B cell (primary cell): Measurements from ENCODE around the gene MTFMT. TPM values are rescaled to one million over a fixed set of nuclear protein-coding genes. Genes with fewer than 3 reads are reported as not detected.

ENCODE experiments used
- ATAC-seq: fragments of 200-7000 bp; cut with Tn5 transposase; one replicate; pipeline ENCODE4 v1.10.0; 2021; ENCODE audit warnings: low read depth, mild to moderate bottlenecking, moderate number of reproducible peaks, moderate library complexity
- CTCF ChIA-PET: fragments of 350-600 bp; sonication (Branson Sonifier 250); formaldehyde crosslinking; loops from one replicate; lab custom pipeline; 2021; ENCODE audit warnings: antibody characterized with exemption, inconsistent platforms; lab: Charles Lee
- POLR2A ChIA-PET: fragments of 350-600 bp; sonication (Branson Sonifier 250); formaldehyde crosslinking; loops from one replicate; lab custom pipeline; 2021; ENCODE audit warnings: antibody characterized with exemption; lab: Charles Lee
- DNase-seq: peaks from one replicate; pipeline ENCODE4 v3.0.0; 2013
- H2AFZ ChIP-seq: 2 replicates; pipeline ENCODE4 v1.6.1; 2012; ENCODE audit warnings: mild to moderate bottlenecking, low read depth, low read length; ENCODE audit not compliant: insufficient read depth, poor library complexity, severe bottlenecking
- H3K27ac ChIP-seq, 2 donors: 1 replicate in 1 of 2; 2 replicates in 1 of 2; pipeline ENCODE4 v1.5.1; 2012 to 2013; ENCODE audit warnings: low read length in 2 of 2, mild to moderate bottlenecking in 2 of 2, moderate library complexity in 1 of 2
- H3K27me3 ChIP-seq, 4 experiments: fragments of 200-600 bp in 1 of 4; sonication (generic) in 1 of 4; replicated peaks in 1 of 4; 1 replicate in 2 of 4; 2 replicates in 2 of 4; pipeline versions ENCODE4 v1.6.1 to v1.7.0; 2013 to 2016; ENCODE audit warnings: low read length in 3 of 4, mild to moderate bottlenecking in 2 of 4, mixed read lengths in 1 of 4, moderate library complexity in 1 of 4; ENCODE audit not compliant: insufficient read depth in 4 of 4, control insufficient read depth in 3 of 4; ENCODE audit errors: control extremely low read depth in 1 of 4
- H3K36me3 ChIP-seq, 2 experiments: replicated peaks in 1 of 2; 1 replicate in 1 of 2; 2 replicates in 1 of 2; pipeline versions ENCODE4 v1.6.1 to v1.7.1; 2013; ENCODE audit warnings: low read length in 1 of 2; ENCODE audit not compliant: insufficient read depth in 2 of 2, control insufficient read depth in 1 of 2; ENCODE audit errors: control extremely low read depth in 1 of 2, extremely low read depth in 1 of 2
- H3K4me1 ChIP-seq, 2 donors: fragments of 200-600 bp in 1 of 2; sonication (generic) in 1 of 2; 1 replicate in 1 of 2; 2 replicates in 1 of 2; pipeline versions ENCODE4 v1.5.1 to v1.6.1; 2013 to 2017; ENCODE audit warnings: low read length in 2 of 2; ENCODE audit not compliant: control insufficient read depth in 2 of 2, insufficient read depth in 2 of 2
- H3K4me2 ChIP-seq: replicated peaks from 2 replicates; pipeline ENCODE3; 2012; ENCODE audit warnings: mild to moderate bottlenecking, low read depth, low read length; ENCODE audit not compliant: poor library complexity, severe bottlenecking
- H3K4me3 ChIP-seq, 5 experiments: fragments of 200-600 bp in 1 of 5; sonication (generic) in 1 of 5; 1 replicate in 3 of 5; 2 replicates in 2 of 5; pipeline versions ENCODE4 v1.5.1 to v1.7.0; 2011 to 2016; ENCODE audit warnings: low read length in 4 of 5, mild to moderate bottlenecking in 4 of 5, low read depth in 2 of 5, control low read depth in 1 of 5, moderate library complexity in 1 of 5; ENCODE audit not compliant: insufficient read depth in 1 of 5; ENCODE audit errors: control extremely low read depth in 1 of 5, extremely low read depth in 1 of 5
- H3K79me2 ChIP-seq: fragments of 200-600 bp; sonication (generic); one replicate; pipeline ENCODE4 v1.6.0; 2016; ENCODE audit warnings: low read length; ENCODE audit not compliant: control insufficient read depth, insufficient read depth
- H3K9ac ChIP-seq: fragments of 200-600 bp; sonication (generic); 2 replicates; pipeline ENCODE4 v1.6.1; 2017; ENCODE audit warnings: mild to moderate bottlenecking, low read length, moderate library complexity
- H3K9me3 ChIP-seq, 3 donors: one replicate each; pipeline versions ENCODE4 v1.6.1 to v1.7.1; 2013; ENCODE audit warnings: low read length in 2 of 3; ENCODE audit not compliant: control insufficient read depth in 2 of 3, insufficient read depth in 1 of 3; ENCODE audit errors: control extremely low read depth in 1 of 3
- H4K20me1 ChIP-seq: 2 replicates; pipeline ENCODE4 v1.6.0; 2012; ENCODE audit warnings: mild to moderate bottlenecking, low read length; ENCODE audit not compliant: insufficient read depth, control insufficient read depth, poor library complexity, severe bottlenecking
- H3K27ac Mint-ChIP-seq: one replicate; pipeline ENCODE4 v1.8.0; 2021; ENCODE audit warnings: mixed read lengths
- H3K27me3 Mint-ChIP-seq: one replicate; pipeline ENCODE4 v1.8.0; 2021; ENCODE audit warnings: mixed read lengths
- H3K4me1 Mint-ChIP-seq: one replicate; pipeline ENCODE4 v1.8.0; 2021; ENCODE audit warnings: mixed read lengths
- H3K4me3 Mint-ChIP-seq: one replicate; pipeline ENCODE4 v1.8.0; 2021; ENCODE audit warnings: mixed read lengths
- H3K9me3 Mint-ChIP-seq: one replicate; pipeline ENCODE4 v1.8.0; 2022; ENCODE audit warnings: mixed read lengths; ENCODE audit not compliant: insufficient read depth
- EZH2 ChIP-seq: IDR thresholded peaks from 2 replicates; pipeline ENCODE4 v1.6.1; 2012; ENCODE audit warnings: borderline replicate concordance, low read depth, mild to moderate bottlenecking, moderate library complexity, low read length; ENCODE audit not compliant: insufficient read depth, poor library complexity, severe bottlenecking
- WGBS: methylation state at CpG from one replicate; pipeline ENCODE4 v1.1.5; 2013; ENCODE audit warnings: missing lambda C conversion rate; ENCODE audit not compliant: insufficient coverage; 5-methylcytosine and 5-hydroxymethylcytosine counted together
- intact Hi-C: fragments of 100-400 bp; cut with micrococcal nuclease; formaldehyde crosslinking; loops from one replicate; pipeline ENCODE4 v1.10.0; 2022
- polyA plus RNA-seq: library from polyadenylated mRNA; depleted of rRNA; stranded (reverse); fragments of >200 nt; gene quantifications from 2 replicates; pipeline ENCODE4 v1.2.3, GENCODE V29; 2012
- total RNA-seq, 2 donors: library from RNA; stranded (reverse); fragments of 120-200 nt in 1 of 2; gene quantifications; 1 replicate in 1 of 2; 2 replicates in 1 of 2; pipeline versions ENCODE4 v1.2.3 to v1.2.4, GENCODE V29; 2013 to 2022
- TF ChIP-seq, protein P1 (sequence below): fragments of 200-600 bp; IDR thresholded peaks from one replicate; pipeline ENCODE4 v1.8.0; 2022; ENCODE audit warnings: antibody characterized with exemption, mild to moderate bottlenecking

MTFMT gene
- total and polyA plus RNA-seq, 2 donors (not counting 1 experiment from before 2014, with no cell fraction given) = 10.0 to 14.3 TPM

DNA sequence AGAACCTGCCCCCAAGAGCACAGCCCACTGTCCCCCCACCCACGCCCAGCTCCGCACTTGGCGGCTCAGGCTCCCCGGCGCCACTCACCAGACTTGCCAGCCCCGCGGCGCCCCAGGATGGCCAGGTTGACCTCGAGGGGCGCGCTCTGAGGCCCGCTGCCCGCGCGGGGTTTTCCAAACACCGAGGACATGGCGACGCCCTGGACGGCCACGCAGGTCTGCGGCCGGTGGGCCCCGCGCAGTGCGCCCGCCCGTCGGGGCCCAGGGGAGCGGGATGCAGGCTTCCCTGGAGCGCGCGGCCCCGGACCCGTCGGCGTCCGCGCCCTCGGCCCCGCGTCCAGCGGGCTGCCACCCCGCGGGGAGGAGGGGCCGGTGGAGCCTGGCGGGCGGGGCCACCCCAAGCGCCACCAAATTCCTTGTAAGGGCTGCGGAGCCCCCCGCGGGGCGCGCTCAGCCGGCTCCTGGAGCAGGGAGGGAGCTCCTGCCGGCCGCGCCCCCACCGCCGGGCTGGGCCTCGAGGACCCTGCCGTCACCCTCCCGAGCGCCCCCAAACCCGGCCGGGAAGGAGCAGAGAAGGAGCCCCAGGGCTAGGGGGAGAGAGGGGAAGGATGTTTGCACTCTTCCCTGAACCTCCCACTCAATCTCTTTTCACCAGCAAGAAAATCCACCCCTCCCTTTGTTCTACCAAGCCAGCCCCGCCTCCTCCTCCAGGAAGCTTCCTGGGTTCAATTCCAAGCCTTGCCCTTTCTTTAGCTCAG lies 38.4 kb upstream of the MTFMT start, which contains the start of gene RASL12:
Gene RASL12, minus strand, starts transcription at position 347 of the 758 bp plus-strand sequence. Its CDS starts 156 bp downstream, at position 191.
- peaks cover 7% of the 10 kb centered on the region for H3K4me1 Mint-ChIP-seq
- POLR2A ChIA-PET = no interaction called here
- H3K9ac ChIP-seq = no peak within 1 kb of the TSS
- CTCF ChIA-PET = no interaction called here
- no peaks in the 10 kb centered on the region for H3K9me3 Mint-ChIP-seq
- no peak within 1 kb of the TSS for H3K27ac ChIP-seq
- peaks cover 0 to 26% (median 8%) of the 10 kb centered on the region in 4 experiments for H3K27me3 ChIP-seq
- H3K4me2 ChIP-seq = peak within 1 kb of the TSS; percentile 39
- H4K20me1 ChIP-seq = no peaks in the 10 kb centered on the region
- no peaks in the 10 kb centered on the region for H3K9me3 ChIP-seq
- 13% methylated on average over 58 of the region's 66 CpGs for WGBS
- intact Hi-C loops = no loop called here
- no peaks in the 10 kb centered on the region for H3K79me2 ChIP-seq
- peaks cover 36% of the 10 kb centered on the region for H3K27me3 Mint-ChIP-seq
- H3K4me3 ChIP-seq = peak within 1 kb of the TSS in 1 of 5 experiments; percentile 3
- H2AFZ ChIP-seq = no peak within 1 kb of the TSS
- peaks cover 3 to 4% of the 10 kb centered on the region in 2 donors for H3K4me1 ChIP-seq
- no peak within 1 kb of the TSS for H3K27ac Mint-ChIP-seq
- H3K36me3 ChIP-seq = no peaks in the 10 kb centered on the region
- no peak for TF ChIP-seq EZH2
- TF ChIP-seq, protein P1, sequence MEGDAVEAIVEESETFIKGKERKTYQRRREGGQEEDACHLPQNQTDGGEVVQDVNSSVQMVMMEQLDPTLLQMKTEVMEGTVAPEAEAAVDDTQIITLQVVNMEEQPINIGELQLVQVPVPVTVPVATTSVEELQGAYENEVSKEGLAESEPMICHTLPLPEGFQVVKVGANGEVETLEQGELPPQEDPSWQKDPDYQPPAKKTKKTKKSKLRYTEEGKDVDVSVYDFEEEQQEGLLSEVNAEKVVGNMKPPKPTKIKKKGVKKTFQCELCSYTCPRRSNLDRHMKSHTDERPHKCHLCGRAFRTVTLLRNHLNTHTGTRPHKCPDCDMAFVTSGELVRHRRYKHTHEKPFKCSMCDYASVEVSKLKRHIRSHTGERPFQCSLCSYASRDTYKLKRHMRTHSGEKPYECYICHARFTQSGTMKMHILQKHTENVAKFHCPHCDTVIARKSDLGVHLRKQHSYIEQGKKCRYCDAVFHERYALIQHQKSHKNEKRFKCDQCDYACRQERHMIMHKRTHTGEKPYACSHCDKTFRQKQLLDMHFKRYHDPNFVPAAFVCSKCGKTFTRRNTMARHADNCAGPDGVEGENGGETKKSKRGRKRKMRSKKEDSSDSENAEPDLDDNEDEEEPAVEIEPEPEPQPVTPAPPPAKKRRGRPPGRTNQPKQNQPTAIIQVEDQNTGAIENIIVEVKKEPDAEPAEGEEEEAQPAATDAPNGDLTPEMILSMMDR = no peak
- ATAC-seq = no peak
- H3K4me3 Mint-ChIP-seq = peak within 1 kb of the TSS; percentile 42
- no peak for DNase-seq

DNA sequence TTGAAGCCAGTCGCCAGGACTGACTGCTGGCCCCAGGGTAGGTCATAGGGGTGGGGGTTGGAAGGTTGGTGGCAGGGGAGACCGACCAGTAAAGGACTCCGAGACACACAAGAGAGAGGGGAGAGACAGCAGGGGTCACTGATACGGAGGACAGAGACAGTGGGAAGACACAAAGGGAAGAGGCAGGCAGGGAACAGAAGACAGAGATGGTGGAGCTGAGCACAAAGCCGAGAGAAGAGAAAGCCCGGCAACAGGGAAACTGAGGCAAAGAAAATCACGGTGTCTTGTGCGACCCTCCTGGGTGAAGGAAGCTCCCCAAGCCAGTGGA lies 37.8 kb upstream of the MTFMT start:
- H3K27ac ChIP-seq = no peak overlapping the region
- ATAC-seq (no peak), DNase-seq (no peak)
- Mint-ChIP-seq H3K27ac (no peak overlapping the region), H3K4me1 (peaks cover 7% of the 10 kb centered on the region), H3K9me3 (no peaks in the 10 kb centered on the region), H3K4me3 (peak overlapping the region; percentile 42), H3K27me3 (peaks cover 36% of the 10 kb centered on the region)
- ChIA-PET POLR2A (no interaction called here), CTCF (interaction anchor here (1.7 kb wide), 1 partner anchor 13 kb away, joined by 4 read pairs; no protein-coding TSS in a partner anchor)
- no peak overlapping the region for H3K9ac ChIP-seq
- no peaks in the 10 kb centered on the region for H3K79me2 ChIP-seq
- H2AFZ ChIP-seq = no peak overlapping the region
- H3K4me2 ChIP-seq = peak overlapping the region; percentile 39
- TF ChIP-seq EZH2 = no peak
- TF ChIP-seq, protein P1 = no peak
- H3K4me1 ChIP-seq = peaks cover 3 to 4% of the 10 kb centered on the region in 2 donors
- H3K9me3 ChIP-seq = no peaks in the 10 kb centered on the region
- H3K27me3 ChIP-seq = peaks cover 0 to 26% (median 8%) of the 10 kb centered on the region in 4 experiments
- intact Hi-C loops = no loop called here
- H3K36me3 ChIP-seq = no peaks in the 10 kb centered on the region
- H4K20me1 ChIP-seq = no peaks in the 10 kb centered on the region
- no peak overlapping the region for H3K4me3 ChIP-seq
- WGBS = 48% methylated on average over 8 of the region's 8 CpGs
